HG02588 (cell line): Measurements from ENCODE around the gene ANKRD65.
"Not testable (repeated sequence)": the region's sequence is repeated elsewhere in the genome, so short reads cannot be mapped to it uniquely, and the experiment has no call there.

Source experiments
- ATAC-seq: cut with Tn5 transposase; IDR thresholded peaks from one replicate; pipeline ENCODE4 v1.9.1; 2021; ENCODE audit warnings: mild to moderate bottlenecking, moderate library complexity; ENCODE audit not compliant: unreplicated experiment

The ANKRD65 gene

DNA sequence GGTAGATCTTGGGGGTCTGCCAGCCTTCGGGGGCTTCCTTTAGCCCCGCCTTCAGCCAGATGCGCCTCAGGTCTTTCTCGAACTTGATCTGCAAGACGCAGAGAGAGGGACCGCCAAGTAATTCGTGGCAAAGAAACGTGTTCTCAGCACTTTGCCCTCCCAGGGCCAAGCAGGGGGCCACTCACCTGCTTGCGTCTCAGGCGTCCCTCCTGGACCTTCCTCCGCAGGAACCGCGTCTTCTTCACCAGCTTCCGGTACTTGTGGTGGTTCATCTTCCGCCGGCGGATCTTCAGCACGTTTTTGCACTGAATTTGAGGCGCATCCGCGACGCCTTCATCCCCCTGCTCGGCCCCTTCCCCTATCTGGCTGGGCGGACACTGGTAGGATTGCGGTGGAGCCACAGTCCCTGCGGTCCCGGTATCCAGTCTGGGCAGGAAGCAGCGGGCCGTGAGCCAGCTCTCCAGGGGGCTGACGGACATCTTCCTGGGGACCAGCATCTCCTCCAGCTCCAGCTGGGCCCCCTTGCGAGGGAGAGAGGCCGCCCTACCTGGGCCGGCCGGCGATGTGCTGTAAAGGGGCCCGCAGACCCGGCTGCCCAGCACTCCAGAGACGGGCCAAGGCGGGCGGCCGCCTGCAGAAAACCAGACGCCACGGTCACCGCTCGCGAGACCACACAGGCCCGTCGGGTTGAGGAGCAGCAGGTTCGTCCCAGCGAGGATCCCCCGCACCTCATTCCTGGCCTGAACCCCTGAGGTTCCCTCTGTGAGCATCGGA is 47.1 kb downstream of the ANKRD65 start:
- ATAC-seq: no peak

DNA sequence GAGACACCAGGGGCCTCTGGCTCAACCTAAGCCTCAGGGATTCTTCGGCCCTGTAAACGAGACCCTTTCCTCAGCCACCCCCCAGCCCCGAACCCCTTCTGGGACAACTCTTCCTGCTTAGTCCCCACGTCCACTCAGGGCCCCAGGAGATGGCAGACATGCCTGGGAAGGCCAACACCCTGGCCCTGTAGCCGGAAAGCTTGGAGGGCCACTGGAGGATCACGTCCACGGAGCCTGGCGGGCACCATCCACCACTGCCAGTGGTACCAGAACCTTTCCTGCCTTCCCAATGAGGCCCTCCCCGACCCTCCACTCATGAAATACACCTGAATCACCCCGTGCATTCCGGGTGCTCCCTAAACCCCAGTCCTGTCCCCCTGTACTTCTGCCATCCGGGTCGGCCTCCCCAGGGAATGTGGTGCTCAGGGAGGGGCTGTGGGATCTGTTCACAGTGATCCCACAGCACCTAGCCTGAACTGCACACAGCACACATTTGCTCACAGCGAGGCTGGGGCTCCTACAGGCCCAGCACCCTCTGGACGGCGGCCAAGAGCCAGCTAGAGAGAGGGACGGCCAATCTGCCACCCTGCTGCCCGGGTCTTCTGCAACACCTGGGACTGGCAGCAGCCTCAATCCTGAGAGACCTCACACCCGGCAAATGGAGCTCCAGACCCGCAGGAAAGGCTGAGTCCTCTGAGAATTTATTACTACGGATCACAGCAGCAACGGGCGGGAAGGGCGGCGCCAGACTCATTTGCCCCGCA is 47.8 kb downstream of the ANKRD65 start:
- no peak for ATAC-seq

DNA sequence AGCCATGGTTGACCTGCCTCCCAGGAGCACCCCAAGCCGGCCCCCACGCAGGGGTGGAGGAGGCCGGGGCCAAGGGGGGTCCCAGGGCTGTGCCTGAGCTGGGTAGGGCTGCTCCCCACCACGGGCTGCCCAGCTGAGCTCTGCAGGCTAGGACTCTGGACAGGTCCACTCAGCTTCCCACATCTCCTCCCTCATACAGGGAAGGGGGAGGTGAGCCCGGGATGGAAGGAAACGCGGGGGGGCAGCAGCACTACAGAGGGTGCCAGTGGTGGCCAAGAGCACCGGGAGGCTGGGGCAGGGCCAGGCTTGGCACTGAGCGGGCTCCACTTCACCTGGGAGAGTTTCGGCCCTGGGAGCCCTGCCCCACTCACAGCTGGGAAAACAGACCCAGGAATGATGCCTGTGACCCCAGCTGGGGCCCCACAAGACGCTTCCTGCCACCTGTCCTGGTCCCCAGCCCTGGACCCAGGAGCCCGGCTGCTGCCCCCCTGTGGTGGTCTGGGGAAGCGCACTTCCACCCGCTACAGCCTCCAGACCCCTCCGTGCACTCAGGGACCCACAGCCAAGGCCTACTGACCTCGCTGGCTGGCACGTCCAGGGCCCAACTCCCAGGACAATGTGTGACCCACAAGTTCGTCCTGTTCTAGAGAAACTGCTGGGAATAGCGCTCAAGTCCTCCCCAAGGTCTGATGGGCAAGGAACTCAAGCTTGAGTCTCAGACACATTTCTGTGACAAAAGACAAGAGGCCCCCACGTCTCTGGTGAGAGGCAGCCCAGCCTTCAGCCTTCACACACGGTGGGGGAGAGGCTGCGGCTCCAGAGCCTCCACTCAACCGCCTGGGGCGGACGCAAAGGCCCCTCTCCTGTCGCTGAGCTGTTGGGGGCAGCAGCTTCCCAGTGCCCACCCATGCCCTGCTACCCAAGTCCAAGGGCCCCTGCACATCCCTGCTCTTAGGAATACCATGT is 49.0 kb downstream of the ANKRD65 start:
- ATAC-seq: no peak

DNA sequence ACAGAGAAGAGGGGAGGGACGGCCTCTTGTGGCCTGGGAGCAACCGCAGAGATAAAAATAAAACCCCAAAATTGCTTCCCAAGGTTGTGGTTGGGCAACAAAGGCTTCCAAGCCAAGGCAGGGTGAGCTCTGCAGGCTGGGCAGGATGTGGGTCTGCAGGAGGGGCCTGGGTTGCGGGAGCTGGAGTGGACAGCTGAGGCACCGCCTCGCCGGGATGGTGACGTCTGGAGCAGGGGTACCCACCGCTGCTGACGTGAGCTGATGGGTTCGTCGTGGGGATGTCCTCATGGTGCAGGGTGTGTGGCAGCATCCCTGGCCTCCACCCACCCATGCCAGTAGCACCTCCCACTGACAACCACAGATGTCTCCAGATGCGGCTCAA is 49.7 kb downstream of the ANKRD65 start:
- ATAC-seq: no peak

DNA sequence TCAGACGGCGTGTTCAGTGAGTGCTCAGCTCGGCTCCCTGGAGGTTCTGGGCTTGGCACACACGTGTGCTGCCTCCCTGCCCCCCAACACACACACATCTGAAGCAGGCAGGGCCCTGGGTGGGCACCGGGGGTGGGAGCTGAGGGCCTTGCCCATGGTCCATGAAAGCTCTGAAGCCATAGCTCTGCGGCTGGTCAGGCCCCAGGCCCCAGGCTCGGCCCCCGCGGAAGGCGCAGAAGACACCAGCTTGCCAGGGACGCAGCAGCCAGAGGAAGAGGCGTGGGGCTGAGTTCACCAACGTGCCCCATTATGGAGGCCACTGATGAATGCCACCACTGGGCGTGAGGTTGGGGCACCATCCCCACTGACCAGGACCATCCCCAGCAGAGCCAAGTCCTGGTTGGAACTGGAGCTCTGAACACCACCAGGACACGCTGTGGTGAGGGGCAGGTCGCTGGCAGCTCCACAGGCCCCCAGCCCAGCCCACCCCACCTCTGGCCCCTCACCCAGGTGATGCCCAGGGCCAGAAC is 50.2 kb downstream of the ANKRD65 start:
- ATAC-seq: no peak

DNA sequence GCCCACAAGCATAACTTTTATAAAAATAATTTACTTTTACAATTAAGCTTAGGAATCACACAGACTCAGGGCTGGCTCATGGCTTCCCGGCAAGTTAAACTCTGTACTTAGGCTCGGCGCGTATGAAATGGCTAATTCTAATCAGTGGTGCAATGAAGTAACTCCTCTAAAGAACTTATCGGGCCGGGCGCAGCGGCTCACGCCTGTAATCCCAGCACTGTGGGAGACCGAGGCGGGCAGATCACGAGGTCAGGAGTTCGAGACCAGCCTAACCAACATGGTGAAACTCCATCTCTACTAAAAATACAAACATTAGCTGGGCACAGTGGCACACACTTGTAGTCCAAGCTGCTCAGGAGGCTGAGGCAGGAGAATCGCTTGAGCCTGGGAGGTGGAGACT is 51.0 kb downstream of the ANKRD65 start:
- not testable (repeated sequence) for ATAC-seq
